Measurements from ENCODE around the gene AKAP3. TPM values are rescaled to one million over a fixed set of nuclear protein-coding genes. Genes with fewer than 3 reads are reported as not detected.

AKAP3 gene
- total RNA-seq, 4 donors from 2014 or later = 0.47 to 4.8 (median 2.1) TPM

DNA sequence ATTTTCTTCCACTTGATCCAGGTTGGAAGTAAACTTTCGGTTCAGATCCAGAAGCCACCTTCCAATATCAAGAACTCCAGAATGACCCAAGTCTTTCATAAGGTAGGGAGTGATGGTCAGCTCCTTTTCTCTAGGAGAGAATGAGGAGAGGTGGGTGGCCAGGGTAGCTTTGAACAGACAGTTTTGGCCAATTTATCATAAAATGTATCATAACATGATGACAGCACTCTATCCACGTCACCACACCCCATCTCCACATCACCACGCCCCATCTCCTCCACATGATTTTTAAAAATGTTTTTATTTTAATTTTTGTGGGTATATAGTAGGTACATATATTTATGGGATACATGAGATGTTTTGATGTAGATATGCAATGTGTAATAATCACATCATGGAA is 59.9 kb downstream of the AKAP3 start:
- DNase-seq (ENCODE audit: low spot score) (no peak), ATAC-seq (ENCODE audit: low FRiP score) (no peak)
- TF ChIP-seq, protein P1, sequence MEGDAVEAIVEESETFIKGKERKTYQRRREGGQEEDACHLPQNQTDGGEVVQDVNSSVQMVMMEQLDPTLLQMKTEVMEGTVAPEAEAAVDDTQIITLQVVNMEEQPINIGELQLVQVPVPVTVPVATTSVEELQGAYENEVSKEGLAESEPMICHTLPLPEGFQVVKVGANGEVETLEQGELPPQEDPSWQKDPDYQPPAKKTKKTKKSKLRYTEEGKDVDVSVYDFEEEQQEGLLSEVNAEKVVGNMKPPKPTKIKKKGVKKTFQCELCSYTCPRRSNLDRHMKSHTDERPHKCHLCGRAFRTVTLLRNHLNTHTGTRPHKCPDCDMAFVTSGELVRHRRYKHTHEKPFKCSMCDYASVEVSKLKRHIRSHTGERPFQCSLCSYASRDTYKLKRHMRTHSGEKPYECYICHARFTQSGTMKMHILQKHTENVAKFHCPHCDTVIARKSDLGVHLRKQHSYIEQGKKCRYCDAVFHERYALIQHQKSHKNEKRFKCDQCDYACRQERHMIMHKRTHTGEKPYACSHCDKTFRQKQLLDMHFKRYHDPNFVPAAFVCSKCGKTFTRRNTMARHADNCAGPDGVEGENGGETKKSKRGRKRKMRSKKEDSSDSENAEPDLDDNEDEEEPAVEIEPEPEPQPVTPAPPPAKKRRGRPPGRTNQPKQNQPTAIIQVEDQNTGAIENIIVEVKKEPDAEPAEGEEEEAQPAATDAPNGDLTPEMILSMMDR (IDR thresholded peaks at IDR 0.05) = no peak

DNA sequence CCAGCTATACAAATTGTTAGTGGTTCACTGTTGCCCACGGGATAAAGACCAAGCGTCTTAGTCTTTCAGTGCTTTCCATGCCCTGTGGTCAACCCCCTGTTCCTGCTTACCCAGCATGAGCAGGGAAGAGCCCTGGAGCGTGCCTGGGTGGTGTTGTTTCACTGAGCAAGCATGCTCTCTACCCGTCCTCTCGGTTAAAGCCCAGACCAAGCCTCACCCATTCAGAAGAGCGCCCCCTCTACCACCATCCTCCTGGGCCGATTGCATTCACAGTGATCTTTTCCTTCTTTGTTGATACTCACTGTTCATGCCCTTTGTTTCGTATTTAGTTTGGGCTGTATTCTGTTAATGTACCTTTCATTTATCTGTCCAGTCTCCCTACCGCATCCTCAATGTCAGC is 61.7 kb downstream of the AKAP3 start:
- TF ChIP-seq, protein P1 (IDR thresholded peaks at IDR 0.05) = no peak

DNA sequence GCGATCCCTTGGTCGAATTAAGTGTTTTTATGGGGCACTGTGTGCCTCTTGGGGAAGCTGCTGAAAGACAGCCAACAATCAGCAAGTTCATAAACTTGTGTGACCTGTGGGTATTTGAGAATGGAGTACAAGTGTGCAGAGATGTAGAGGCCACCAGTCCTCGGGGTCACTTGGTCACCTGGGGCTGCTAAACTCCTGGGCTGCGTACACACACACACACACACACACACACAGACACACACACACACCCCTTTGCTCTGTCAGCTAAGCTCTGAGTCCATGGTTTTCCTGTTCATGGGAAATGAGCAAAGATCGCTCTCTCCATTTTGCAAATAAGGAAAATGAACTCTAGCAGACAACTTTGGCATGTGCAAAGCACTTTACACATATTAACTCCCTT is 62.4 kb downstream of the AKAP3 start:
- TF ChIP-seq, protein P1 (IDR thresholded peaks at IDR 0.05) = no peak
- DNase-seq (ENCODE audit: low spot score) (no peak), ATAC-seq (ENCODE audit: low FRiP score) (no peak)

More for the DNA sequence above, 61.7 kb downstream of the AKAP3 start:
- ATAC-seq (ENCODE audit: low FRiP score) = no peak
- no peak for DNase-seq (ENCODE audit: low spot score)

DNA sequence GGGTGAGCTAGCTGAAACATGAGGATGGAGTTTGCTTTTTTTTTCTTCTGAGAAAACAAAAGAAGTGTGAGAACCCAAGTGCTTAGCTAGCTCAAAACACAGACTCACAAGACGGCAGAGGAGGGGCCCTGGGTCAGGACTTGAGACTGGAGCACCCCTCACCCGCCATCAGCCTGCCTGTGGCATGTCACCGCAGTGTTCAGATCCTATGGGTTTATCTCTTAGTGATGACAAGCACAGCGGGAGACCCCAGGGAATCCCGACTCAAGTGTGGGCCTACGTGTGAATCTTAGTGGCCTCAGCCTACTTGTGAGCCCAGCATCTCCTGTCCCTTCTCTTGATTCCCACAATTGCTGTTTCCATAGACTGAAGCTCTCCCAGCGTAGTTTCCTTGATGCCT is 64.0 kb downstream of the AKAP3 start:
- TF ChIP-seq, protein P1 (IDR thresholded peaks at IDR 0.05) = no peak
- DNase-seq (ENCODE audit: low spot score) (no peak), ATAC-seq (ENCODE audit: low FRiP score) (no peak)

DNA sequence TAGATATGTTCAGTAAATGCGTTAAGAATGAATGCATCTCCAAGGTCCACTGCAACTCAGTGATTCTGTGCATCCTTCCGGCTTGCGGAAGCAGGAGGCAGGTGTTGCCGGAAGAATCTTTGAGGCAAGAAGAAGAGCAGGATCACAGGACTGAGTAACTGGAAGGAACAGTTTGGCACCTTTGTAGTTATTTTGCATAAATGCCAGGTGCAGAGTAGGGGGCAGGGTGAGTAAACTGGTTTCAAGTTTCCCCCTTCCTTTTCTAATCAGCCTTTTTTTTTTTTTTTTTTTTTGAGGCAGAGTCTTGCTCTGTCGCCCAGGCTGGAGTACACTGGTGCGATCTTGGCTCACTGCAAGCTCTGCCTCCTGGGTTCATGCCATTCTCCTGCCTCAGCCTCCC is 64.6 kb downstream of the AKAP3 start:
- DNase-seq (ENCODE audit: low spot score) = no peak
- TF ChIP-seq, protein P1 (IDR thresholded peaks at IDR 0.05) = no peak
- ATAC-seq (ENCODE audit: low FRiP score) = no peak

DNA sequence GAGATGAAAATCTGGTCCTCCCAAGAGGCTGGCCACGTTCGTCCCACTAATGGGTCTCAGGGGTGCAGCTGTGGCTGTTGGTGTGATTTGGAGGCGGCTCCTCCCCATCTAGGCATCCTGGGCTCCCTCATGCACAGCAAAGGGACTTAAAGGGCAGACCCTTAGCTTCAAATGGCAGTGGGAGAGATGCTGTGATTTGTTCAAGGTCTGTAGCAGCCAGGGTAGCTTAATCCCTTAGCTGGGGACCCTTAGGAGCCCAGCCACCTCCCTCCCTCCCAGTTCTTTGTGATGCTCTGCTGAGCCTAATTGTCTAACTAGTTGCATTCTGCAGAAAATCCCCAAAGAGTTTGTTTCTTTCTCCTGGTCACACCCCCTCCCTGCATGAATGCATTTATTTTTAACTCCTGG is 68.6 kb downstream of the AKAP3 start:
- TF ChIP-seq, protein P1 (IDR thresholded peaks at IDR 0.05) = no peak
- DNase-seq (ENCODE audit: low spot score) (no peak), ATAC-seq (ENCODE audit: low FRiP score) (no peak)

DNA sequence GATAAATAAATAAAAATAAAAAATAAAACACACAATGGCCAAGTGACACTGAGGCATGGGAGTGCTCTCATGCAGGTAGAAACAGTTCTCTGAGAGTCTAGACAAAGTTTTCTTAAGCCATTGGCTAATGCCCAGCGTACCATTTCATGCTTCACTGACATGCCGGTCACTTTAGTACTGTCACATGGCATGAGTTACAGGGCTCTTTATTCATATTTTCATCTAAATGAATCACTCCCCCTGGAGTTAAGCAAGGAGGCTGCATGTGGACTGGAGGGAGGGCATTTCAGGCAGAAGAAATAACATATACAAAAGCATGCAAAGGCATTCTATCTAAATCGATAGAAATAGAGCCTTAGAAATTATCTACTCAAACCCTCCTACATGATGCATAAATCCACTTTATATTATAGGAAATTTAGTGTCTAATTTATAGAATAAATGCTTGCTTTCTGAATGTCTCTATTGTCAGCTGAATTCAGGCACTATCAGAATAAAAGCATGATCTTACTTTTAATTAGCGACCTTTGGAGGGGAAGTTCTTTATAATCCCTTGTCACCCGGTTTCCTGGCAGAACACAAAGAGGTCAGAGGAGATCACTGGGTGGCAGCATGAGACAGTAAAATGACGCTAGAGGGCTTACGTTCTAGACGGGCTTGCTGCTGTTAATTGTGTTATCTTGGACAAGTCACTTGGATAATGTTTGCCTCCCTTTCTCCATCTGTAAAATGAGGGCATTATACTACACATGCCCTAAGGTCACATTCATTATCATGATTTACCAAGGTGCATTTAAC is 69.3 kb downstream of the AKAP3 start:
- DNase-seq (ENCODE audit: low spot score) (no peak), ATAC-seq (ENCODE audit: low FRiP score) (no peak)
- TF ChIP-seq, protein P1 (IDR thresholded peaks at IDR 0.05) = no peak
